GM12864 (cell line): ENCODE measurements around the gene SIPA1L3.

Experiments used
- DNase-seq: peaks from one replicate; pipeline ENCODE4 v3.0.0-alpha.2; 2011; ENCODE audit warnings: low read depth
- H3K4me3 ChIP-seq: 2 replicates; pipeline ENCODE4 v1.5.1; 2011; ENCODE audit warnings: mild to moderate bottlenecking, low read depth, low read length, control low read depth
- TF ChIP-seq, protein P1 (sequence below): IDR thresholded peaks from 2 replicates; pipeline ENCODE4 v1.5.1; 2011; ENCODE audit warnings: low read depth, mild to moderate bottlenecking, moderate library complexity, low read length, control low read depth, inconsistent platforms; ENCODE audit errors: missing control alignments

The SIPA1L3 gene

GRCh38 chr19:38019396-38019724 lies 112.4 kb downstream of the SIPA1L3 start:
- TF ChIP-seq, protein P1, sequence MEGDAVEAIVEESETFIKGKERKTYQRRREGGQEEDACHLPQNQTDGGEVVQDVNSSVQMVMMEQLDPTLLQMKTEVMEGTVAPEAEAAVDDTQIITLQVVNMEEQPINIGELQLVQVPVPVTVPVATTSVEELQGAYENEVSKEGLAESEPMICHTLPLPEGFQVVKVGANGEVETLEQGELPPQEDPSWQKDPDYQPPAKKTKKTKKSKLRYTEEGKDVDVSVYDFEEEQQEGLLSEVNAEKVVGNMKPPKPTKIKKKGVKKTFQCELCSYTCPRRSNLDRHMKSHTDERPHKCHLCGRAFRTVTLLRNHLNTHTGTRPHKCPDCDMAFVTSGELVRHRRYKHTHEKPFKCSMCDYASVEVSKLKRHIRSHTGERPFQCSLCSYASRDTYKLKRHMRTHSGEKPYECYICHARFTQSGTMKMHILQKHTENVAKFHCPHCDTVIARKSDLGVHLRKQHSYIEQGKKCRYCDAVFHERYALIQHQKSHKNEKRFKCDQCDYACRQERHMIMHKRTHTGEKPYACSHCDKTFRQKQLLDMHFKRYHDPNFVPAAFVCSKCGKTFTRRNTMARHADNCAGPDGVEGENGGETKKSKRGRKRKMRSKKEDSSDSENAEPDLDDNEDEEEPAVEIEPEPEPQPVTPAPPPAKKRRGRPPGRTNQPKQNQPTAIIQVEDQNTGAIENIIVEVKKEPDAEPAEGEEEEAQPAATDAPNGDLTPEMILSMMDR, result no peak
- DNase-seq, result no peak

GRCh38 chr19:38020311-38020710 lies 113.3 kb downstream of the SIPA1L3 start:
- no peak for DNase-seq
- H3K4me3 ChIP-seq, result no peak overlapping the region
- TF ChIP-seq, protein P1, result no peak

More at GRCh38 chr19:38019396-38019724, 112.4 kb downstream of the SIPA1L3 start:
- H3K4me3 ChIP-seq, result no peak overlapping the region

DNA sequence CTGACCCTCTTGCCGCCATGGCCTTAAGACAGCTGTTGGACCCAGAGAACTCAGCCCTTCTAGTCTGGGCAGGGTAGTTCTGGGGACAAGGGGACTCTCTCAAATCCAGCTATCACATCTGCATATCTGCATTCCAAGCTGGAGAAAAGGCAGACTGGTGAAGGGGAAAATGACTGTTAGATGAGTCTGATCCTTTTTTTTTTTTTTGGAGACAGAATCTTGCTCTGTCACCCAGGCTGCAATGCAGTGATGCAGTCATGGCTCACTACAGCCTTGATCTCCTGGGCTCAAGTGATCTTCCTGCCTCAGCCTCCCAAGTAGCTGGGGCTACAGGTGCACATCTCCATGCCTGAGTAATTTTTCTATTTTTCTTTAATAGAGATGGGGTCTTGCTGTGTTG lies 114.3 kb downstream of the SIPA1L3 start:
- no peak overlapping the region for H3K4me3 ChIP-seq
- TF ChIP-seq, protein P1, result no peak
- DNase-seq, result no peak

- H3K4me3 ChIP-seq, result no peak overlapping the region
- DNase-seq, result no peak
- TF ChIP-seq, protein P1, result no peak
Measured at GRCh38 chr19:38022791-38023670, 116.0 kb downstream of the SIPA1L3 start.

- TF ChIP-seq, protein P1, result no peak
- DNase-seq, result no peak
Measured at GRCh38 chr19:38023671-38024541, 116.9 kb downstream of the SIPA1L3 start.

GRCh38 chr19:38024992-38025908 lies 118.2 kb downstream of the SIPA1L3 start:
- DNase-seq, result no peak
- TF ChIP-seq, protein P1, result no peak
- no peak overlapping the region for H3K4me3 ChIP-seq

More at GRCh38 chr19:38023671-38024541, 116.9 kb downstream of the SIPA1L3 start:
- H3K4me3 ChIP-seq, result no peak overlapping the region
